Lung microvascular endothelial cell (primary cell): Measurements from ENCODE around the gene CUEDC2. TPM values are rescaled to one million over a fixed set of nuclear protein-coding genes. Genes with fewer than 3 reads are reported as not detected.
A peak's percentile ranks its signal among the peaks of the same experiment; 100 is the strongest.

Experiments
- DNase-seq, 2 donors: peaks; one replicate each; pipeline versions ENCODE4 v3.0.0 to v3.0.0-alpha.2; 2010; ENCODE audit warnings: low read depth in 2 of 2
- total RNA-seq: library from RNA; depleted of rRNA; stranded (reverse); fragments of >200 nt; gene quantifications from 2 replicates; pipeline ENCODE4 v1.2.1, GENCODE V29; 2014

Gene CUEDC2
- total RNA-seq, 1 donor from 2014 or later = 36.3 TPM

DNA sequence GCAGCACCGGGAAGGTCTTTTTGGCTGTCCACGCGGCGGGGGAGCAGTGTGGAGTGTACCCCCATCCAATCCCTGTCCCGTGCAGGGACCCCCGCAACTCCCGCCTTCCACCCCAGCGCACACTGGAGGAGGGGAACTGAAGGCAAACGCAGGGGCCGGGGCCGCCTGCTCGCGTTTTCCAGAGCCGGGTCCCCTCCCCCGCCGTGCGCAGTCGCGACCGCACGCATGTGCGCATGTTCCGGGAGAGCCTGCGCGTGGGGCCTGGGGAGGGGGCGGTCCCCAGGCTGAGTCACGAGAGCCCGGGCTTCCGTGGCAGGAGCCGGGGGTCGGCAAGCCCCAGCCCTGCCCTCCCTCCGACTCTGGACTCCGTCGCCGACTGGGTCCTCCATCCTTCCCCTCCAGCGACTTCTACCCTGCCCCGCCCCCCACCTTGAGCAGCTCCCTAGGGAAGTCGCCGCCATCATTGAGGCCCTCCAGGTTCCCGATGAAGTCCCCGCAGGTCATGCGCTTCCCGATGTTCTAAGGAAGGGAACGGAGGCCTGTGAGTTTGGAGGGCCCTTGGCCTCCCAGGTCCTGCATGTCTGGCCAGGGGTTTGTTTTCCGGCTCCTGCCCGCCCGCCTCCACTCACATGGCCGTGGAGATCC is 21.8 kb downstream of the CUEDC2 start:
- no peak for DNase-seq

GRCh38 chr10:102409604-102410428 is 22.6 kb downstream of the CUEDC2 start:
- no peak for DNase-seq

DNA sequence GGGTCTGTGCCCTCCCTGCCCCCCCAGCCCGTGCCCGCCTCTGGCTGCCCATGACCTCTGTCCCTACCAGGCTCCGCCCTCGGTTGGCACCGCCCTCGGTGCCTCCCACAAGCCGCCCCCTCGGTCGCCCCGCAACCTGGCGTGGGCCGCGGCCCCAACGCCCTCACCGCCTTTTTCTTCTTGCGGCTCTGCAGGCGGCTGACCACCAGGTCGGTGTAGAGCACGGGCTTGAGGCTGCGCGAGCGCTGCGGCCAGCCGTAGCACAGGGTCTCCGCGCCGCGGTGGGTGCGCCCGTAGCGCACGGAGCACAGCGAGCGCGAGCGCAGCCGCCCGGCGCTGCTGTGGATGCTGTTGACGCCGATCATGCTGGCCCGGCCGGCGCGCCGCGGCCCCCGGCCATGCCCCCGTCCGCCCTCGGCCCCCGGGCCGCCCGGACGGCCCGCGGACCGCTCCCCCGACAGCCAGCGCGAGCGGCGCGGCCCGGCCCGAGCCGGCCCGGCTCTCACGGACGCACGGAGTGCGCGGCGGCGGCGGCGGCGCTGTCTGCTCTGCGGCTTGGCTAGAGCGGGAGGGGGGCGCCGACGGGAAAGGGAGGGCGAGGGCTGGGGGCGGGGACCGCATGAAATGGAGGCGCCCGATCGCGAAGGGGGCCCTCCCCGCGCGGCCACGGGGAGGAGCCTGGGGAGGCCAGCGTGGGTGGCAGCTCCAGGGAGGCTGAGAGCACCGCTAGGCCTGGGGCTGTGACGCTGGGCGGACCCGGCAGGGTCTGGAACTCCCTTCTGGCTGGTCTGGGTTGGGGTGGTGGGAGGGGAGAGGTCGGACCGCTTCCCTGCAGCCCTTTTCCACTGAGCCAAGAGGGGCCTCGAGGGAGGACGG is 23.4 kb downstream of the CUEDC2 start:
- peak in 1 of 2 donors; percentile 40 for DNase-seq

DNA sequence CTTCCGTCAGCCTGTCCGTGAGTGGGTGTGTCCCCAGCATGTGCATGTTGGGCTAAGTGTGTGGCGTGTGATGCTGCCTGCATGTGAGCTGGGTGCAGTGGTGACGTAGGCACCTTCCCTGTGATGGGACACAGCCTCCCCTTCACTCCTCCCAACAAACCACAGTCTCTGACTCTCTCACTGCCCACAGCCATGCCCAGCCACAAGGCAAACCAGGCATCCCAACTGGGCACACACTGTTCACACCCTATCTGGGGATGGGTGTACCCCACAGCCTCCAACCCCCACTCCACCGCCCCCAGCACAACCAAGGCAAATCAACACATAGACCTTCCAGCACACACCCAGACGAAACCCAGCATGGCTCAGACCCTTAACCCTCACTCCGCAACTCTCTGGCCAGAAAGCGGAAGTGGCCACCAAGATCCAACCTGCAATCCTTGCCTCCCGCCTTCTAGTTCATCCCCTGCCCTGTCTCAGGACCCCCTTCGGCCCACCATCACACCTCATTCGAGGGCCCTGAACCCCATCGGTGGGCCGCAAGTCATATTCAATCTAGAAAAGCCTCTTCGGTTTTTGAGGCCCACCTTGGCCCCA is 24.1 kb downstream of the CUEDC2 start:
- DNase-seq = no peak

DNA sequence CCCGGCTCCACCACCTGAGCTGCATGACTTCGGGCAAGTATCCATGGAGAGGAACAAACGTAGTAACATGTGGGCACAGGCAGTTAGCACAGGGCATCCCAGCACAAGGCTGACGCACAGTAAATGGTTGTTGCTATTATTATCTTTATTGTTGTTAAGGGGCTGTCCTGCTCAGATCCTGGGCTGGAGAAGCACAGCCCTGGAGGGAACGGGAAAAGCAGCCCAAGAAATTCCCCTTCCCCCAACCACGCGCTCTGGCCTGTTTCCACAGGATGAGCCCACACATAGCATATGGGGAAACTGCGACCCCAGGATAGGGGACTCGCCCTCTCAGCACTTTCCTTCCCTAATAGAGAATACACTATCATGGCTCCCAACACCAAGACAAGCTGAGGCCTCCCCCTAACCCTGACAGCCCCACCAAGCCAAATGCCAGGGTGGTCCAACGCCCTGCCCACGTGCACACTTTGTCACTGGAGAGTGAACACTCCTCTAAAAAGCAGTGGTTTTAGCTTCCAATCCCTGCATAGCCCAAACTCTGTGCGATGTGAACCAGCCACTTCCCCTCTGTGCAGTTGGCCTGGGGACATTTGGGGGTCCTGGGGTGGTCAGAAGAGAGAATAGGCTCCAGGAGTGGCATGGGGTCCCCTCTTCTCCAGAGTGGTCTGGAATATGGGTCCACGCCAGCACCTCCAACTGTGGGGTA is 24.8 kb downstream of the CUEDC2 start:
- no peak for DNase-seq

DNA sequence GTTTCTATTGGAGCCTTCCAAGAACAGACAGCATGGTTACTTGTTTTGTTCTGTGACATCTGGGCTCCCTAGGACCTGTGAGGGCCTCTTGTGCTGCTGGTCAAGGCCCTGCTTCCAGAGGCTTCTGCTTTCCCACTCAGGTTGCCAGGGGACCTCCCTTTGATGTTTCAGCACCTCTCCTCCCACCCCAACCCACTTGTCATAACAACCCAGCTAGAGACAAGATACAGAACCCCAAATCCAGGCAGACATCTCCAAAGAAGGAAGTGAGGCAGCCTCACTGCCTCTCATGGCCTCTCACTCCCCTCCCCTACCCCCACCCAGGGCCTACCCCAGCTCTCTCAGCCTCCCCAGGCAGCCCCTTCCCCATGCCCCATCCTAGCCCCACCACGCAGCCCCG is 25.6 kb downstream of the CUEDC2 start:
- no peak for DNase-seq

- no peak for DNase-seq
These were observed 26.7 kb downstream of the CUEDC2 start for GRCh38 chr10:102405632-102406031.

DNA sequence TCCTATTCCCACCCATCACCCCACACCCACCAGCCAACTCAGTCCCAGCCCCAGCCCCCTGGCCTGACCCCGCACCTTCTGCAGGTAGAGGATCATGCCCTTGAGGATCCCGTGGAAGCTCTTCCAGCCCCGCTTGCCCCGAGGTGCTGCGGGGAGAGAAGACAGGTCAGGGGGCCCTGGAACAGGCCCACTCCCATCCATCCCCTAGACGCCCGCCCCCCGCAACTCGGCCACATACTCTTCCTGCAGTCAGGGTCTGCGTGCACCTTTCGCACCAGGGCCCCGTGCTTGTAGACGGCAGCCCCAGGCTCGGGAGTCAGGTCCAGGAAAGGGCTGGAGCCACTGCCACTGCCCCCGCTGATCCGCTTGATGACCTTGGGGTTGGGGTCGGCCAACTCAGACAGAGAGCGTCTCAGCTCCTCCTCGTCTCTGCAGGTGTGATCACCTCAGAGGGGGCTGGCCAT is 27.2 kb downstream of the CUEDC2 start:
- DNase-seq = no peak

DNA sequence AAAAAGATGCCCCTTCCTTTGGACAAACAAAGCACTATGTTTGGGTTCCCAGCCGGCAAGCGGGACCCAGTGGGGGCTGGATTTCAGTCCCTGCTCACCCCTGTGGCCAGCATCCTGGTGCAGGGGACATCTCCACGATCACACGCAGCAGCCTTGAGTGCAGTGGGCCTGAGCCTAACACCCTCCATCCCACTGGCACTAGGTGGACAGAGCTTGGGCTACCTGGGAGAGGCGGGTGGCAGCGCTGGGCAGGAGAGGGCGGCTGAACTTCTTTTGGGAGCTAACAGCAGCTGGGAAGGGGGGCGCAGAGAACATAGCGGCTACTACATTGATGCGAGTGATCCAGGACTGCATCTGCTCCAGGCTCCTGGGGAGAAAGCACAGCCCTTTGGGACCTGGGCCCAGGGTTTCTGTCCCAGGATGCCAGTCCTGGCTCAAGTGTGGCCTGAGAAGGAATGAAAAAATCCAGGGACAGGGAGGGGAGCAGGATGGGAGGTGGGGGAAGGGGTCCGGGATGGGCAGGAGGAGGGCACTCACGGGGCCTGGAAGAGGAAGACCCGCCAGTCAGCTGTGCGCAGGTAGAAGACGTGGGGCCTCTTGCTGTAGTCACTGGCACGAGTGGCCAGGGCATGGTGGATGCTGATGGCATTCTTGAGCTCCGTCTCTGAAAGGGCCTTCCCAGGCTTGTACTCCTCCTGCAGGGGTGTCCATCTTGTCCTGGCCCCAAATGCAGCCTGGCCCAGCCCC is 27.8 kb downstream of the CUEDC2 start:
- DNase-seq = no peak

DNA sequence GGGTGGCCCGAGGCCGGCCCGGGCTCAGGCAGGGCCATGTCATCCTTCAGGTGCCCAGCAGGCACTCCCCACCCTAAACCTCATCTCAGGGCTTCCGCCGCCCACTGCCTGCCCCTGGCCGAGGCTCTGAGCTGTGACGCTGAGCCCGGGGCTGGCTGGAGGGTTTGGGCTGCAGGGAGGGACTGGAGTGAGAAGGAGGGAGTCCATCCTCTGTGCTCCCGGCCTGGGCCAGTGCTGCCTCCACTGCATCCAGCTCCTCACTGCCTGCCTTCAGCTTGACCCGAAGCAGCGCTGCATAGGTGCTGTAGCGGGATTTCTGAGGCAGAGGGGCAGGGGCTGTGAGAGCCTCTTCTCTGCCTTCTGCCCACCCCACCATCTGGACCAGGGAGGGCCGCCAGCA is 29.3 kb downstream of the CUEDC2 start:
- DNase-seq = no peak

- DNase-seq = no peak
These were observed 29.9 kb downstream of the CUEDC2 start for GRCh38 chr10:102402512-102402896.

DNA sequence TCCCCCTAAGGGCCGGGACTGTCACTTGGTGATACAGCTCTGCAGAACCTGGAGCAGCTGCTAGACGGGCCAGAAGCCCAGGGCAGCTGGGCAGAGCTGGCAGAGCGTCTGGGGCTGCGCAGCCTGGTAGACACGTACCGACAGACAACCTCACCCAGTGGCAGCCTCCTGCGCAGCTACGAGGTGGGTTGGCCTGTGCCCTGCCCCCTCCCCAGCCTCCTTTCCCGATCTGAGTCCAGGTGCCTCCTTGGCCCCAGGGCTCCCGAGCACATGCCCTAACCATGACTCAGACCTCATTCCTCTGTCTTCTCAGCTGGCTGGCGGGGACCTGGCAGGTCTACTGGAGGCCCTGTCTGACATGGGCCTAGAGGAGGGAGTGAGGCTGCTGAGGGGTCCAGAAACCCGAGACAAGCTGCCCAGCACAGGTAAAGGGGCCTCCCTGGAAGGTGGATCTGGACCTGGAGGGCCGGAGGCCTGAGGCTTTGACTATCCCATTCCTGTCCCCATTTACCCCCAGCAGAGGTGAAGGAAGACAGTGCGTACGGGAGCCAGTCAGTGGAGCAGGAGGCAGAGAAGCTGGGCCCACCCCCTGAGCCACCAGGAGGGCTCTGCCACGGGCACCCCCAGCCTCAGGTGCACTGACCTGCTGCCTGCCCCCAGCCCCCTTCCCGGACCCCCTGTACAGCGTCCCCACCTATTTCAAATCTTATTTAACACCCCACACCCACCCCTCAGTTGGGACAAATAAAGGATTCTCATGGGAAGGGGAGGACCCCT is 30.5 kb downstream of the CUEDC2 start:
- DNase-seq = no peak

DNA sequence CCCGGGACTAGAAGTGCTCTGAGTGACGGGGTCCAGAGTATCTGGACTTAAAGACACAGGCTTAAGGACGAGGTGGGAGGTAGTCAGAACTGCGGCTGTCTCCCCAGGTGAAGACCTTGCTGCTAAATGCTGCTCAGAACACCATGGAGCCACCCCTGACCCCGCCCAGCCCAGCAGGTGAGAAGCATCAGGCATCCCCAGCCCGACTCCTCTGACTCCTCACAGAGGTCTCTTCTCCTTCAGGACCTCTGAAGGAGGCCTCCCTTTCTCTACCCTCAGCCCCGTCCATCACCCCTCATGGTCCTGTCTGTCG is 31.1 kb downstream of the CUEDC2 start:
- no peak for DNase-seq

DNA sequence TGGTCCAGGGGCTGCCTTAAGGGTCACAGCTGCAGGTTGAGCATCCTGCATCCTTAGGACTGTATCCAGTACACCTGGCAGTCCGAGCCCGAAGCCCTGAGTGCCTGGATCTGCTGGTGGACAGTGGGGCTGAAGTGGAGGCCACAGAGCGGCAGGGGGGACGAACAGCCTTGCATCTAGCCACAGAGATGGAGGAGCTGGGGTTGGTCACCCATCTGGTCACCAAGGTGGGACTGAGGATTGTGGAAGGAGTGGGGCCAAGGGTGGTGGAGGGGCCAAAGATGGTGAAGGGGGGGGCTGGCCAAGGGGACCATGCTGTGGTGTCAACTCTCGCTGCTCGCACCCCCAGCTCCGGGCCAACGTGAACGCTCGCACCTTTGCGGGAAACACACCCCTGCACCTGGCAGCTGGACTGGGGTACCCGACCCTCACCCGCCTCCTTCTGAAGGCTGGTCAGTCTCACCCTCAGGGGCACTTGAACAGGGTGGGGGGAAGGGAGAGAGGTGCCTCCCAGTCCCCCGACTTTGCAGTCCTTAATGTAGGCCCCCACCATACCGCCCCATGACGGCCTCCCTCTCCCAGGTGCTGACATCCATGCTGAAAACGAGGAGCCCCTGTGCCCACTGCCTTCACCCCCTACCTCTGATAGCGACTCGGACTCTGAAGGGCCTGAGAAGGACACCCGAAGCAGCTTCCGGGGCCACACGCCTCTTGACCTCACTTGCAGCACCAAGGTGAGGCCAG is 31.6 kb downstream of the CUEDC2 start:
- no peak for DNase-seq

- DNase-seq = no peak
These were observed 32.3 kb downstream of the CUEDC2 start for GRCh38 chr10:102400076-102400475.

- DNase-seq = peak; percentile 87 to 93
These were observed 33.0 kb downstream of the CUEDC2 start for GRCh38 chr10:102399217-102400021.

DNA sequence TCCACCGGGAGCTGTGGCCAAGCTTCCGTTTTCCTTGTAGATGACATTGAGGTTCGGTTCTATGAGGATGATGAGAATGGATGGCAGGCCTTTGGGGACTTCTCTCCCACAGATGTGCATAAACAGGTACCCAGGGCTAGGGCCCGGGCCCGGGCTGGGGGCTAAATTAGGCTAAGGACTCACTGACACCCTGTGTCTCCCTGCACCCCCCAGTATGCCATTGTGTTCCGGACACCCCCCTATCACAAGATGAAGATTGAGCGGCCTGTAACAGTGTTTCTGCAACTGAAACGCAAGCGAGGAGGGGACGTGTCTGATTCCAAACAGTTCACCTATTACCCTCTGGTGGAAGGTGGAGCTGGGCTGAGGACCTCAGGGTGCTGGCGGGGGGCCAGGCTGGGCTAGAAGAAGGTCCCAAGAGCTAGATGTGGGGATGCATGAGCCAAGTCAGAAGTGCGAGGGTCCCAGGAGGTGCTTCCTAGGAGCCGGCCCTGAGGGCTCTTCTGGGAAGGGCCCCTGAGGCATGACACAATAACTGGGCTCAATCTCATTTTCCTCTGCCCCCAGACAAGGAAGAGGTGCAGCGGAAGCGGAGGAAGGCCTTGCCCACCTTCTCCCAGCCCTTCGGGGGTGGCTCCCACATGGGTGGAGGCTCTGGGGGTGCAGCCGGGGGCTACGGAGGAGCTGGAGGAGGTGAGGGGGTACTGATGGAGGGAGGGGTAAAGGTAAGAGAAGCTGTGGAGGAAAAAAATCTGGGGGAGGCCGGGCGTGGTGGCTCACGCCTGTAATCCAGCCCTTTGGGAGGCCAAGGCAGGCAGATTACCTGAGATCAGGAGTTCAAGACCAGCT is 34.0 kb downstream of the CUEDC2 start:
- no peak for DNase-seq
